OCI-LY1 (cell line): ENCODE measurements around the gene ANKRD31.

Experiments
- H2AFZ ChIP-seq: fragments of 200-600 bp; sonication (generic), shearing (Covaris generic); 2 replicates; pipeline ENCODE4 v1.6.0; 2014; ENCODE audit warnings: antibody characterized with exemption, mild to moderate bottlenecking, low read length
- H3F3A ChIP-seq: fragments of 200-600 bp; sonication (generic), shearing (Covaris generic); 2 replicates; pipeline ENCODE4 v1.6.0; 2014; ENCODE audit warnings: mild to moderate bottlenecking, antibody characterized with exemption, low read length, moderate library complexity; ENCODE audit not compliant: insufficient read depth
- H3K27ac ChIP-seq: fragments of 200-600 bp; sonication (generic); 2 replicates; pipeline ENCODE4 v1.5.1; 2014; ENCODE audit warnings: low read length, mixed run types, mild to moderate bottlenecking, low read depth; ENCODE audit not compliant: poor library complexity, severe bottlenecking
- H3K27me3 ChIP-seq: fragments of 200-600 bp; sonication (generic); 2 replicates; pipeline ENCODE4 v1.6.0; 2014; ENCODE audit warnings: antibody characterized with exemption, mild to moderate bottlenecking, low read length, moderate library complexity; ENCODE audit not compliant: insufficient read depth
- H3K36me3 ChIP-seq: fragments of 200-600 bp; sonication (generic); 2 replicates; pipeline ENCODE4 v1.6.1; 2014; ENCODE audit warnings: mild to moderate bottlenecking, antibody characterized with exemption, low read length, moderate library complexity, mixed read lengths; ENCODE audit not compliant: insufficient read depth
- H3K4me1 ChIP-seq: fragments of 200-600 bp; sonication (generic); 2 replicates; pipeline ENCODE4 v1.5.1; 2014; ENCODE audit warnings: mild to moderate bottlenecking, low read length, moderate library complexity; ENCODE audit not compliant: insufficient read depth, severe bottlenecking
- H3K4me2 ChIP-seq: fragments of 200-600 bp; sonication (generic), shearing (Covaris generic); 2 replicates; pipeline ENCODE4 v1.6.1; 2014; ENCODE audit warnings: low read length
- H3K4me3 ChIP-seq: fragments of 200-600 bp; sonication (generic); 2 replicates; pipeline ENCODE4 v1.5.1; 2014; ENCODE audit warnings: low read length, low read depth, mild to moderate bottlenecking, mixed read lengths; ENCODE audit not compliant: poor library complexity, severe bottlenecking
- H3K79me2 ChIP-seq: fragments of 200-600 bp; shearing (Covaris generic); 2 replicates; pipeline ENCODE4 v1.6.1; 2016; ENCODE audit warnings: mixed run types, low read length, mixed read lengths; ENCODE audit not compliant: insufficient read depth
- H3K9ac ChIP-seq: fragments of 200-600 bp; sonication (generic), shearing (Covaris generic); 2 replicates; pipeline ENCODE4 v1.6.1; 2014; ENCODE audit warnings: mild to moderate bottlenecking, low read length, mixed read lengths
- H3K9me2 ChIP-seq: fragments of 200-600 bp; sonication (generic), shearing (Covaris generic); 2 replicates; pipeline ENCODE4 v1.6.1; 2014; ENCODE audit warnings: low read depth, mild to moderate bottlenecking, low read length, mixed read lengths
- H3K9me3 ChIP-seq: fragments of 200-600 bp; shearing (Covaris generic); 2 replicates; pipeline ENCODE4 v1.6.1; 2014; ENCODE audit warnings: low read length, mixed read lengths
- H4K20me1 ChIP-seq: fragments of 200-600 bp; sonication (generic), shearing (Covaris generic); 2 replicates; pipeline ENCODE4 v1.6.0; 2016; ENCODE audit warnings: mild to moderate bottlenecking, low read length; ENCODE audit not compliant: insufficient read depth
- EZH2 ChIP-seq: fragments of 200-600 bp; sonication (generic), shearing (Covaris generic); IDR thresholded peaks from 2 replicates; pipeline ENCODE4 v1.8.0; 2017; ENCODE audit warnings: borderline replicate concordance, mixed run types, mild to moderate bottlenecking, antibody characterized with exemption, low read length, moderate library complexity, mixed read lengths
- TF ChIP-seq, protein P1 (sequence below): fragments of 200-600 bp; sonication (generic), shearing (Covaris generic); IDR thresholded peaks from 2 replicates; pipeline ENCODE4 v1.5.1; 2017; ENCODE audit warnings: mild to moderate bottlenecking, antibody characterized with exemption, low read length, moderate library complexity, mixed read lengths

The ANKRD31 gene

DNA sequence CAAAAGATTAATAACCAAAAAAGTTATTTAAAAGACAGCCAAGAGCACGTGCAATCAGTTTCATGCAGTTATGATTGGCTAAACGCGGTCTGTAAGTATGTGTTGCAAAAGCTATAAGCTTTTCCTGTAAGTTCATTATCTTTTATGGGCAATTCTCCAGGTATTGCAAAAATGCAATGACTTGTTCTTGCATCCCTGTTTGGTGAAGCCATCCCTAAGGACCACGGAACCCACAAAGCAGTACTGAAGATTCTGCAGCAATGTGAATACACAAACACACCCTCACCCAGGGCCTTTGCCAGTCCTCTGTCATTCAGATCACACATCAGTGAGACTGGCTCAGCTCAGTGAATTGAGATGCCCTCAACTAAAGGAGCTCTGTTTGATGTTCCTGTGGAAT lies 195.7 kb downstream of the ANKRD31 start:
- Histone ChIP-seq H3K4me2 (no peak overlapping the region), H3K27ac (no peak overlapping the region), H3K4me1 (no peaks in the 10 kb centered on the region), H3K79me2 (no peaks in the 10 kb centered on the region), H3F3A (no peaks in the 10 kb centered on the region), H2AFZ (no peak overlapping the region), H3K36me3 (no peaks in the 10 kb centered on the region), H3K9me3 (no peaks in the 10 kb centered on the region), H3K9me2 (no peaks in the 10 kb centered on the region), H3K4me3 (no peak overlapping the region), H4K20me1 (no peaks in the 10 kb centered on the region), H3K9ac (no peak overlapping the region), H3K27me3 (0 out of 2 replicates have a peak, but pooled peaks cover 4% of the 10 kb centered on the region)
- TF ChIP-seq EZH2, result no peak
- TF ChIP-seq, protein P1, sequence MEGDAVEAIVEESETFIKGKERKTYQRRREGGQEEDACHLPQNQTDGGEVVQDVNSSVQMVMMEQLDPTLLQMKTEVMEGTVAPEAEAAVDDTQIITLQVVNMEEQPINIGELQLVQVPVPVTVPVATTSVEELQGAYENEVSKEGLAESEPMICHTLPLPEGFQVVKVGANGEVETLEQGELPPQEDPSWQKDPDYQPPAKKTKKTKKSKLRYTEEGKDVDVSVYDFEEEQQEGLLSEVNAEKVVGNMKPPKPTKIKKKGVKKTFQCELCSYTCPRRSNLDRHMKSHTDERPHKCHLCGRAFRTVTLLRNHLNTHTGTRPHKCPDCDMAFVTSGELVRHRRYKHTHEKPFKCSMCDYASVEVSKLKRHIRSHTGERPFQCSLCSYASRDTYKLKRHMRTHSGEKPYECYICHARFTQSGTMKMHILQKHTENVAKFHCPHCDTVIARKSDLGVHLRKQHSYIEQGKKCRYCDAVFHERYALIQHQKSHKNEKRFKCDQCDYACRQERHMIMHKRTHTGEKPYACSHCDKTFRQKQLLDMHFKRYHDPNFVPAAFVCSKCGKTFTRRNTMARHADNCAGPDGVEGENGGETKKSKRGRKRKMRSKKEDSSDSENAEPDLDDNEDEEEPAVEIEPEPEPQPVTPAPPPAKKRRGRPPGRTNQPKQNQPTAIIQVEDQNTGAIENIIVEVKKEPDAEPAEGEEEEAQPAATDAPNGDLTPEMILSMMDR, result no peak

DNA sequence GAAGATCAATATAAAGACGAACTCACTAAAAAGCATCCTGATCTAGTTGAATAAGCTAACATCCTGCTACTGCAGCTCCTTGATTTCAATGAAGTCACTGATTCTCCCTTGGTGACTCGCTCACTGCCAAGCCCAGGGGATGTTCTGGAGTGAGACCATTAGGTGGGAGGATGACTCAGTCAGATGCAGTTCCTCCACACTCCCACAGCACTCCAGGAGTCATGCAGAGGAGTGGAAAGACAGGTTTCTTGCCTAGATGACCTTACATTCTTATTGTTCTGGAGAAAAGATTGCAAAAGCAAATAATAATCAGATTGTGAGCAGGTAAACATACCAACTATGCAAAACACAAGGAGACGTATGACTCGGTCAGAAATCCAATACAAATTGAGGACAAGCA lies 199.6 kb downstream of the ANKRD31 start:
- Histone ChIP-seq H3K9me2 (no peaks in the 10 kb centered on the region), H3K27me3 (0 out of 2 replicates have a peak, but pooled peaks cover 4% of the 10 kb centered on the region), H3K9ac (no peak overlapping the region), H3F3A (no peaks in the 10 kb centered on the region), H3K4me2 (no peak overlapping the region), H3K27ac (no peak overlapping the region), H3K36me3 (no peaks in the 10 kb centered on the region), H3K4me1 (no peaks in the 10 kb centered on the region), H3K9me3 (no peaks in the 10 kb centered on the region), H2AFZ (no peak overlapping the region), H4K20me1 (no peaks in the 10 kb centered on the region), H3K4me3 (no peak overlapping the region), H3K79me2 (no peaks in the 10 kb centered on the region)
- TF ChIP-seq EZH2, result no peak
- TF ChIP-seq, protein P1, result no peak

DNA sequence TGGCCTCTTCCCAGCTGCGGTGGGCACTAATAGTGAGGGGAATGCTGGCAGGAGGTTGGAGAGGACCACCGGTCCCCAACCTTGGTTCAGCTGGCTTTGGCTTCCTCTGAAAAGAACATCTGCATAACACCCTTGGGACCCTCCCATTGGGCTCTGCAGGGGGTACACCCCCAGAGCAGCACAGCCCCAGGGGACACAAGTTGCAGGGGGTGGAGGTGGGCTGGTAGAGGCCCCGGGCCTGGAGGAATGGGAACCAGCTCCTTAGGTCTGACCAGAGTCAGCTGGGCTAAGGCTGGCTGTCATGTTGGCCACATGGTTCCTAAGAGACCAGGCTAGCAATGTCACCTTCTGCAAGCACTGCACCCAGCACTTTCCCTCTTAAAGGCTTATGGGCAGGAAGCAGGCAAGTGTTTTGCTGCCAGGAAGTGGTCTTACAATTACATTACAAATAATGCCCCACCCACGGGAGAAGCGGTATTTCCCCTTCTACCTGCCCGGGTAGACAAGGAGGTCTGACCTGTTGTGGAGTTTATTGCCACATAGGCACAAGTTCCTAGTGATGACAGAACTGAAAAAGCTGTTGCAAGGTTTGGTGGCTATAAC lies 202.4 kb downstream of the ANKRD31 start:
- TF ChIP-seq, protein P1, result no peak
- no peak for TF ChIP-seq EZH2
- H3K9ac ChIP-seq, result no peak overlapping the region
- no peaks in the 10 kb centered on the region for H4K20me1 ChIP-seq
- no peak overlapping the region for H3K27ac ChIP-seq
- H3K4me2 ChIP-seq, result no peak overlapping the region
- no peaks in the 10 kb centered on the region for H3F3A ChIP-seq
- H2AFZ ChIP-seq, result no peak overlapping the region
- H3K4me1 ChIP-seq, result no peaks in the 10 kb centered on the region
- H3K9me3 ChIP-seq, result no peaks in the 10 kb centered on the region
- H3K4me3 ChIP-seq, result no peak overlapping the region
- no peaks in the 10 kb centered on the region for H3K36me3 ChIP-seq
- H3K27me3 ChIP-seq, result no peaks in the 10 kb centered on the region
- H3K79me2 ChIP-seq, result no peaks in the 10 kb centered on the region
- no peaks in the 10 kb centered on the region for H3K9me2 ChIP-seq
